Activated CD4-positive, alpha-beta T cell treated with anti-CD3 and anti-CD28 coated beads for 4 hours (primary cell): ENCODE results near the gene MBD3.

Experiments used
- DNase-seq, 2 donors: peaks; one replicate each; pipeline ENCODE4 v3.0.0-alpha.2; 2020

The MBD3 gene

DNA sequence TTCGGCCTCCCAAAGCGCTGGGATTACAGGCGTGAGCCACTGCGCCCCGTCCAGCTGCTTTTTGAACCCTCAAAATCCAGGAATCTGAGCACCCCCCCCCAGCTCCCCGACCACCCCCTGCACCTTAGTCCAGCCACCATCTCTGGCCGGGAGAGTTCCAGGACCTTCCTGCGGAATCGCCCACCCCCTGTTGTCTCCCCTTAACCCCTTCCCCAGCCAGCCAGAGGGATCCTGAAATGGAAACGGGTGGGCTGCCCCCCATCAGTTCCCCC is 772 bp upstream of the MBD3 start:
- DNase-seq: no peak

DNA sequence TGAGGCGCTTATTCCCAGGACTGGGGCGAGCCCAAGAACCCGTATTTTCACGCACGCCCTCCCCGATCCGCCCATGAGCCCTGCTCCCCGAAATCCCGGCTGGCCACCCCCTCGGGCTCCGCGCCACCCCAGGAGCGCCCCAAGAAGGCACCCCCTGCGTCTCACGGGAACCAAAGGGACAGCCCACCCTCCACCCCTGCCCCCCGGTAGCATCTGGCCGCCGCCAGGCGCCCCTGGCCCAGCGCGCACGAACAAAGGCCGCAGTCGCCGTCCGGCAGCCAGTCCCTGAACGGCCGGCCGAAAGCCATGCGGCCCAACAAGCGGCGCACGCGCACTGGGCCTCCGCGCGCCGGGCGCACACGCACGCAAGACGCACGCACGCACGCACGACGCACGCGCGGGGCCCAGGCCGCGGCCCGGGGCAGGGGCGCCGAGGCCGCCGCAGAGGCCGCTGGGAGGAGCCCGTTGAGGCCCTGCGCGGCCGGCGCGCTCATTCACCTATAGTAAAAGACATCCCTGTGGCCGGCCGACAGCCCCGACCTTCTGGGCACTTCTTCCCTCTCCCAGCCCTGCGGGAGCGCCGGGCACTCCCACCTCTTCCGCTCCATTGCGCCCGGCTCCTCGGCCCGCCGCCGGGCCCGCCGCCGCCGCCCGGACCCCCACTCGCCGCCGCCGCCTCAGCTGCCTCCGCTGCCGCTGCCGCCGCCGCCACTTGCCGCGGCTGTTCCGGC is 476 bp downstream of the MBD3 start:
- peak; percentile 75 to 82 for DNase-seq

DNA sequence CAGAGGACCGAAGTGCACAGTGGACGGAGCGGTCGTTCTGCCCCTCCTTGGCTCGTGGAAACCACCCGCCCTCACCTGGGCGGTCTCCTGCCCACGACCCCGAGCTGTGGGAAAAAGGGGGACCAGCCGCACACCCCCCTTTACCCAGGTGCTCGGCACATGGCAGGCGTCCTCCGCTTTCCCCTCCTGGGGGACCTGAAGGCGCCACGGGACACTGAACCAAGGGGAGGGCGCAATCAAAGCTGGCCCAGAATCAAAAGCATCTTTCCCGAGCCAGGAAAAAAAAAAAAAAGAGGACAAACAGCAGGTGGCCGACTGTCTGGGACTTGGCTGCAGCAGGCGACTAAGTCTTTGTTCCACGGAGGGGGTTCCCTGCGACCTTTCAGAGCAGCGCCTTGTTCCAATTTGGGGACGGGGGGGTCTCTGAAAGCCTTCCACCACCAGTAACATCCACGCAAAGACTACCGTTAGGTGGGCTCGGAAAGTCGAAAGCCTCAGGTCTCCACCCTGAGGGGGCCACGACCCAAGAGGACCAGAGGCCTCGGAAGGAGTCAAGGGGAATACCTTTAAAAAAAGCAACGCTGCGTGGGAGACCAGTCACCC is 1.1 kb downstream of the MBD3 start:
- DNase-seq: peak in 1 of 2 donors; percentile 31

DNA sequence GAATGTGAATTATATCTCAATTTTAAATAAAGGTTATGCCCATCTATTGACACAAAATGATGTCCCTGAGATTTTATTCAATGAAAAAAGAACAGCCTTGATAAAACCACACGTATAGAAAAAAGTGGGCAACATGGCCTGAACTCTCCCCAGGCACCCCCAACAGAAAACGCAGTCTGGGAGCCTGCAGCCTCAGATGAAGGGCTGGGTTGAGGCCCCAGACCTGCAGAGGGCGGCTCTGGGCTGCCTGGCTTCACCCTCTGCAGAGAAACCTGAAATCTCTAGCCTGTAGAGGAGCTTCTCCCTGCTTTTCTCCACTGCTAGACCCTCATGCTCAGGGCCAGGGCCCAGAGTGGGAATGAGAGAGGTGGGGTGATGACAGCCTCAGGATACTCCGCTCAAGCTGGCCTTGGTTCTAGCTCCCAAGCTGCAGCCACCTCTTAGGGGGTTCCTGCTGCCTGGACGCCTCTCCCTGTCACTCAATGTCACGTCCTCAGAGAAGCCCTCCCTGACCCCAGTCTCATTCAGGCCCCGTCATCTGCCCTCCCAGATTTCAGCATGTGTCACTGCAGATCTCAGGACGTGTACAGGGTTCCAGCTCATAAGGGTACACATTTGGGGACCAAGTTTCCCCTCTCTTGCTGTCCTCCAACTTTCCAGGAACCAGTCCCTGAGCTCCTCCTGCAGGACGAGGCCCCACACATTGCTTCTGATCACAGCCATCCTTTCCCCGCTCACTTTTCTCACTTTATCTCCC is 1.8 kb downstream of the MBD3 start:
- no peak for DNase-seq

DNA sequence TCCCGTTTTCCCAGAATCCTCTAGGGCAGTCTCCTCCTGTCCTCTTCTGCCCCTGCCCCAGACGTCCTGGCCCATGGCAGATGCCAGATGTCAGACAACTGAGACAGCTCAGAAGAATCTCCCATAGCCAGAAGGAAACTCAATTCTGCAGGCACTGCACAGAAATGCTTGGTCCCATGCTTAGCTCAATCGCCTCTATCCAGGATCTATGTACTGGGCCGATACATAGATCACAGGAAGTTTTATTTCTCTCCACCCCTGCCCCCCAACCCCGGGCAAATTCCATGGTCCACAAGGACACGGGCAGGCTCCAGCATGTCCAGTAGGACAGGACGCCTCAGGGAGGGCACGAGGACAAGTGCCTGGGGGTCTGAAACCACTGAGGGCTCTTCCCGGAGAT is 4.8 kb downstream of the MBD3 start:
- no peak for DNase-seq

DNA sequence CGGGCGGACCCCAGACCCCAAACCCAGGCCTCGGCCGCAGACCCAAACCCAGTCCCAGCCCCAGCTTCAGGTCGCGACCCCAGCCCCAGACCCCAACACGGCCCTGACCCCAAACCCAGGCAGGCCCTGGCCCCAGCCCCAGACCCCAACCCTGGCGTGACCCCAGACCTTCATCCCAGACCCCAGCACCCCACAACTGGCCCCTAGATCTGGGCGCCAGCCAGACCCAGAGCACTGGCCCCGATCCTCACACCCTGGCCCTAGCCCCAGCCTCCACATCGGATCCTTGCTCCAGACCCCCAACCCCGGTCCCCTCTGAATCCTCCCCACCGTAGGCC is 7.5 kb downstream of the MBD3 start:
- DNase-seq: no peak

DNA sequence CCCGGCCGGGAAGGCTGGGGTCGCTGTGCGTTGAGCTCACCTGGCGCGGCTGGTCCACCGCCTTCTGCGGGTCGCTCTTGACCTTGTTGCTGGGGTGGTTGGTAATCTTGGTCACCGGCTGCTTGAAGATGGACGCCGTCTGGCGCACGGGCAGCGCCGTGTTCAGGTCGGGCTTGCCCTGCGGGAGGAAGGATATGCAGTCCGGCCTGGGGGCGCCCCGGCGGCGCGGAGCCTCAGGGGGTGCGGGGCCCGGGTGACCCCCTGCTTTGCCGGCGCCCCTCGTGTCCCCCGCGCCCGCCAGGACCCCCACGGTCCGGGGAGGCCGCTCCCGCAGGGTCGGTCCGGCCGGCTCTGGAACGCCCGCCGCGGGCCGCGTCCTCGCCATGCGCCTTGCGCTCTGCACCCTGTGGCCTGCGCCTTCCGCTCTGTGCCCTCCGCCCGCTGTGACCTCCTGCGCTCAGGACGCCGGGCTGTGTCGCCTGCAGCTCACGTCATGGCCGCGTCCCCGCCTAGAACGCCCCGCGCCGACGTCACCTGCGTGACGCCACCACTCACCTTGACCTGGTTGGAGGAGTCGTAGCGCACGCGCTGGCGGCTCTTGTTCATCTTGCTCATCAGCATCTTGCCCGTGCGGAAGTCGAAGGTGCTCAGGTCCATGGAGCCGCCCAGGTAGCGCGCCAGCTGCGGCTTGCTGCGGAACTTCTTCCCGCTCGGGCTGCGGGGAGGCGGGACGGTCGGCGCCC is 8.0 kb downstream of the MBD3 start:
- DNase-seq: no peak

DNA sequence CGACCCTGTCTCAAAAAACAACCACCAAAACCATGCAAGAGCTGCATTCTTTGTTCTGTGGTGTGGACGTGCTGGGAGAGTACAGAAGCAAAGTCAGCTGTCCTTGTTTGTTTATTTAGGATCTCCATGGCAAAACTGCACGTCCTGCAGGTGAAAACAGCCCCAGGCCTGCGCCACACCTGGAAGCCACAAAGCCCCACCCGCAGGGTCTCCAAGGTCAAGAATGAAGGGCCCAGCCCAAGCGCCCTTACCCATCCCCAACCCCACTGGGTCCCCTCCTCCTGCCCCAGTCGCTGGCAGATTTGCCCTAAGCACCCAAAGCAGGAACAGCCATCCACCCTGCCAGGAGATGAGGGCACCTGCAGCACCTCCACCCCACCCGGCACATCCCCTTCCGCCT is 10.5 kb downstream of the MBD3 start:
- no peak for DNase-seq

DNA sequence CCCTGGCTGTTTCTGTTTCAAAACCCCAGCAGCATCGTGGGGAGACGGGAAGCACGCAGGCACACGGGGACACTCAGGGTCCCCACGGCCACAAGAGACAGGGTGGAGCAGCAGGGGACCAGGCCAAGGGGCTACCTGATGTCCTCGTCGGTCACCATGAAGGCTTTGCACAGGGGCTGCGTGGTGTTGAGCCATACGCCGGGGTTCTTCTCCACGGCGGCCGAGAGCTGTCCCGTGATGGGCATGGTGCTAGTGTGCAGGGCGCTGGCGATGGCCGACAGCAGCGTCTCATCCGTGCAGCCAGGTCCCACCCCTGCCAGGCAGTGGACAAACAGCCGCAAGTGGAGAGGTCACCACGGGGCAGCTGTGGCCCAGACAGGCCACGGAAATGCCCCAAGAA is 11.7 kb downstream of the MBD3 start:
- DNase-seq: no peak

DNA sequence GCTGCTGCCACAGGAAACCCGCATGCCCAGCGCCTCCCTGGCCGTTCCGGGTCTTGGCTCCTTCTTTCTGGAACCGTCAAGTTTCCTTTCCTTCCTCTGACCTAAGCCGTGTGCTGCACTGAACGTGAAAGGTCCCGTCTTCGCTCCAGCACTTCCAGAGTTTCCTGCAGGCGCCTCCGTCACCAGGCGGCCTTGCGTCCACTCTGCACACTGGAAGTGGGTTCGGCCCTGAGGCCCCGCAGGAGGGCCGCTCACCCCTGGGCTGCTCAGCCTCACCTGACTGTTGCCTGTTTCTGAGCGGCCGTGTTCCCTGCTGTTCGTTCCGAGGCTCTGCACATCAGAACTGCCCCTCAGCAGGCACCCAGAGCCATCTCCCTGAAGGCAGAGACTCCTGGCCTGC is 12.3 kb downstream of the MBD3 start:
- no peak for DNase-seq

DNA sequence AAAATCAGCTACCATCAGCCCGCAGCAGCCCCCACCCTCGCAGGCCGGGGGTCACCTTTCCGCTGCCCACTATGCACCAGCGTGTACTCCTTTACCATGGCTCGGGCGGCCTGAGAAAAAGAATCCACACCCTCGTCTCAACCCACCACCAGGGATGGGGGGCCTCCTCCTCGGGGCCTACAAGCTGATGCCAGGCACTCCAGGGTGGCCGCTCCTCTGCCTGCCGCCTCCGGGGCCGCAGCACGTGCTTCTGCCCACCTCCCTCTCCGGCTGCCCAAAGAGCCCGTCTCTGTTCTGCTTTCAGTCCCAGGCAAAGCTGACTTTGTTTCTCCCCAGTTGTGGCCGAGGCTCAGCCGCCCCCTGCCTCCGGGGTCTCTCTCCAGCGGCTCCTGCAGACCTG is 13.4 kb downstream of the MBD3 start:
- no peak for DNase-seq

DNA sequence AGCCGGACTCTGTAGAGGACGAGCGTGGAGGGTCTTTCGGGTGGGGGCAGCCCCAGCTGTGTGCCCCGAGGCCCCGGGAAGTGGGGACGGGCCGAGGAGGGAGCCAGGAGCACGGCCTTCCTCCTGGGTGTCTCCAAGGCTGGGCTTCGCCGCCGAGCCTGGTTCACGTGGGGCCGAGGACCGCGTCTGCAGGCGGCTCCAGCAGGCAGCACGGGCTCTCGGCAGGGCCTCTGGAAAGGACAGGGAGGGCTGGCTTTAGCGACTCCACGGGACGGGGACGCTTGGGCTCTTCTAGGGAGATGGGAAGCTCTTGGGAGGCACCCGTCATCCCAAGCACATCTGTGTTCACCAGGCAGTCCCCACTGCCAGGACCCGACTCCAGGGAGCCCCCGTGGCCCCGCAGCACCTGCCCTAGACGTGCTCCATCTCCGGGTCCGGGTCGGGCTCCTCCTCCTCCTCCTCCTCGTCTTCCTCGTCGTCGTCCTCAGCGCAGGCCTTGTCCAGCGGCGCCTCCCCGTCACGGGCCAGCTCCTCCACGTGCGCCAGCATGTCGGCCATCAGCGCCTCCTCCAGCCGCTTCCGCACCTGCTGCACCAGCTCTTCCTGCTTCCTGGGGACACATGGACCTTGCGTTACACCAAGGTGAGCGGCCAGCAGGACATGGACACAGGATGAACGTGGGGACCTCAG is 14.6 kb downstream of the MBD3 start:
- no peak for DNase-seq

DNA sequence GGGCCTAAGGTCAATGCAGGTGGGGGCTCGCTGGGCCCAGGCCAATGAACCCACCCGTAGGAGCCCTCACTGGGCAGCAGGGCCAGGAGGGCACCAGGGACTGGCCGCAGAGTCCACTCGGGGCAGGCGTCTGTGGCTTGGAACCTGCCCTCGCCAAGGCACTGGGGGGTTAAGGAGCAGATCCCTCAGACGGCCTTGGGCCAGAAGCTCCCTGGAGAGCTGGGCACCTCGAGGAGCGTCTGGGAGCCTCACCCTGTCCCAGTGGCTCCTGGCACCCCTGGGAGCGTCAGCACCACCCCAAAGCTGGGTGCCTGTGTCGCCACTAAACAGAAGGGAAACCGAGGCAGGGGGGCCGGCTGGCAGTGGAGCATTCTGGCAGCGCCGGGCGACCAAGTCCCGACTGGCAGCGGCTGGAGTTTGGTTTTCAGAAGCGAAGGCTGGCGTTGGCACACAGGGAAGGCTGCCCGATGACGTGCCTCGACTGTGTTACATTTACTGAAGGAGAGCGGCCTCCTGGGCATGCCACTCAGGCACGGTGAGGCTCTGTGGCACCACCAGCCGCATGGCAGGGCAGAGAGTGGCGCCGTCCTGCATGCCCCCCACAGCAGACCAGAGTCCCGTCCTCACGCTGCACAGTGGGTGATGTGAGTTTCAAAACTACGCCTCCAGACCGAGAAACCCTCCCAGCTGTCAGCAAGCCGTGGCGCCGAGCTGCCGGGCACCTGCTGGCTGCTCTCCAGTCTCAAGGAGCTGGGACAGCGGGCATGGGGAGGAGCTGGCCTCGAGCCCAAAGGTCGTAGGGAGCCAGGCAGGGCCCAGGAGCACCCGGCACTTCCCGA is 15.4 kb downstream of the MBD3 start:
- DNase-seq: no peak

DNA sequence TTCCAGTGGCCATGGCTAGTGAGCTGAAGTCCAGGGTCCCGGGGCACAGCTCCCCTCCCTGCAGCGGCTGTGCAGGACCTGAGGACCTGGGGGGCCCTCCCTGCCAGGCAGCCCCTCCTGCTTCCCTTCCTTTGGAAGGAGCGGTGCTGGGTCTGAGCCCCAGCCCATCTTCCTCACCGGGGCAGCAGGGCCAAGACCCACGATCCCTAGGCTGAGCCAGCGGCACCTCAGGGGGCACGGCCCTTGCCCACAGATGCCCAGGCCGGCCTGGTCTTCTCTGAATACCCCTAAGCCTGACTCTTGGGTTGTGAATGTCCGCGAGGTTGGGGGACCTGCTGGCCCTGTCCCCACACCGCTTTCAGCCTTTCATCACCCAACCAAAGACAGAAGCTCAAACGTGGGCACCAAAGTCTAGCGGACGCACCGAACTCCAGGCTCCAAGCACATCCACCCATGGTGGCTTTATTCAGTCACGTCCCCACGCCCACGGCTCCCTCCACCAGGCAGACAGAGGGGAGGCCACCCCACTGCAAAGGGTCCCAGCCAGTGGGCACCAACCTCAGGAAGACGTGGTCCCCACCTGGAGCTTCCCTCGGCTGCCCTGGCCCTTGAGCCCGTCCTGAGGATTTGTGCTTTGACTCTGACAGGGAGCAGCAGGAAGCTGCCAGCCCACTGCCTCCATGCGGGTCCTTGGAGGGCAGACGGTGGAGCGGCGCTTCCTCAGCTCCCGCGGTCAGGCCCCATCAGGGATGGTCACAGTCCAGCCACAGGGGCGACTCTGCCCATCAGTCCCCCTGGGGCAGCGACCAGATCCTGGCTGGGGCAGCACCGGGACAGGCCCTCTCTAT is 16.2 kb downstream of the MBD3 start:
- no peak for DNase-seq

DNA sequence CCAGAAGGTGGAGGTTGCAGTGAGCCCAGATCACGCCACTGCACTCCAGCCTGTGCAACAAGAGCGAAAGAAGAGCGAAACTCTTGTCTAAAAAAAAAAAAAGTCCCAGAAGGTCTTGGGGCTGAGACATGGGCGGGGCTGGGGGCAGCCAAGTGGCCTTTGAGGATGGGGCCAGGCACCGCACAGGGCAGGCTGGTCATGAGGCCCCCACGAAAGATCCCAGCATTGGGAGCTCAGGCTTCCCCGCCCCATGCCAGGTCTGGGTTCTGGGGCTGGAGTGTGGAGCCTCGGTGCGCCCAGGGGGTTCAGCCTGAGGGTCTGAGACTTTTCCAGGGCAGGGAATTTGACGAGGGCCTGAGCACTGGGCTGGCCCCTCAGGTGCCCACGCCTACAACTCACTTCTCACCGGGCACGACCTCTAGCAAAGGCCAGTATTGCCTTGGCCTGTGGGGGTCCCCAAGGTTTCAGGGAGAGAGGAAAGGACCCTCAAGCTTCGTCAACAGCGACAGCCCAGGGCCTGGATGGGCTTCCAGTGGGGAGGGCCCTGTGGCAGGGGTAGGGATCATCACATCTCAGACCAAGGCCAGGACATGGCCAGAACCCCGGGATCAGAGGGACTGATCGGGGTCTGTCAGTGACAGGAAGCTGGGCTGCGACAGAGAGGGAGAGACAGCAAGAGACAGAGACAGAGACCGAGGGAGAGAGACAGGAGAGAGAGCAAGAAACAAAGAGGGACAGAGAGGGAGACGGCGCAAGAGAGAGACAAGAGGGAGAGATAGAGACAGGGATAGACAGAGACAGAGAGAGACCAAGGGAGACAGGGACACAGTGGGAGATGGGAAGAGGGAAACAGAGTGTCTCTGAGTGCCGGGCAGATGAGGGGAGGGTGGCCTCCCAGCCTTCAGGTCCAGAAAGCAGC is 17.1 kb downstream of the MBD3 start:
- DNase-seq: no peak

DNA sequence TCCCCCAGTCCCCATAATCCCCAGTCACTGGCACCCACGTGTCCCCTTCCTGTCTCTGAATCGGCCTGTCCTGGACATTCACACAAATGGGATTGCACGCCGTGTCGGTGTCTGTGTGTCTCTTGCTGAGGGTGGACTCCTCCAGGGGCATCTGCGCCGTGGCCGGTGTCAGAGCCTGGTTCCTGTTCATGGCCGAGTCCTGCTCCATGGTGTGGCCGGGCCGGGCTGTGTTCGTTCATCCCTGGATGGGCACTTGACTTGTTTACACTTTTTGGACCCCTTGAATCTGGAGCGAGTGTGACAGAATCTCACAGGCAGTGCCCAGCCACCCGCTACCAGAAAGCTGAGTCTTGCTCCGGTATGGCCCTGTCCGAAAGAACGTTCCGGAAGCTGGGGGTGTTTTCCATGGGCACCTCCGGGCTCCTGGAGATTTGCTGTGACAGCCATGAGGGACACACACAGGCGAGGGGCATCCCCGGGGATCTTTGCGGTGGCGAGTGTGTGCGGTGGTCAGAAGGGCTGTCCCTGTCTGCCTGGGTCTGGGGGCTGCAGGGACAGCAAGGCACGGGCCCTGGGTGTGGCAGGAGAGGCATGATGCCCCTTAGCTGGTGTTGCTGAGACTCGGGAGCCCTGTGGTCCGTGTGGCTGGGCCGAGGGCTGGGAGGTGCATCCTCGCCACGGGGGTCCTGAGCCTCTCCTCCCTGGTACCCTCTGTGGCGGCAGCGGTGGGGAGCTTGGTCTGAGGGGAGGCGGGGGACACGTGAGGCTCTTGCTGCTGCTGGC is 18.1 kb downstream of the MBD3 start:
- DNase-seq: no peak

DNA sequence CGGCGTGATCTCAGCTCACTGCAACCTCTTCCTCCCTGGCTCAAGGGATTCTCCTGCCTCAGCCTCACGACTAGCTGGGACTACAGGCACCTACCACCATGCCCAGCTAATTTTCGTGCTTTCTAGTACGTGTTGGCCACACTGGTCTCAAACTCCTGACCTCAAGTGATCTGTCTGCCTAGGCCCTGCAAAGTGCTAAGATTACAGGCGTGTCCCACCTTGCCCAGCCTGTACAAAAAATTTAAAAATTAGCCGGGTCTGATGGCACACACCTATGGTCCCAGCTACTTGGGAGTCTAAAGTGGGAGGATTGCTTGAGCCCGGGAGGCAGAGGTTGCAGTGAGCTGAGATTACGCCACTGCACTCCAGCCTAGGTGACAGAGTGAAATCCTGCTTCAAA is 19.9 kb downstream of the MBD3 start:
- no peak for DNase-seq

DNA sequence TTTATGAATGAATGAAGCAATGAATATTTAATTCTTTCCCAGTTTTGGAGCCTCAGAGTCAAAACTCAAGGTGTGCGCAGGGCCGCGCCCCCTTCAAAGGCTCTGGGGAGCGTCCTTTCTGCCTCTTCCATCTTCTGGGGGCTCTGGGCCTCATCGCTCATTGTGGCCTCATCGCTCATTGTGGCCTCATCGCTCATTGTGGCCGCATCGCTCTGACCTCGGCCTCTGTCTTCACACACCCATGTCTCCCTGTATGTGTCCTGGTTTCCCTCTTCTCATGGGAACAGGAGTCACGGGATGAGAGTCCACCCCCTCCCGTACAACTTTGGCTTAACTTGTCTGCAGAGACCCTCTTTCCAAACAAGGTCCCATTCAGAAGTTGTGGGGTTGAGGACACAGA is 21.3 kb downstream of the MBD3 start:
- DNase-seq: no peak

DNA sequence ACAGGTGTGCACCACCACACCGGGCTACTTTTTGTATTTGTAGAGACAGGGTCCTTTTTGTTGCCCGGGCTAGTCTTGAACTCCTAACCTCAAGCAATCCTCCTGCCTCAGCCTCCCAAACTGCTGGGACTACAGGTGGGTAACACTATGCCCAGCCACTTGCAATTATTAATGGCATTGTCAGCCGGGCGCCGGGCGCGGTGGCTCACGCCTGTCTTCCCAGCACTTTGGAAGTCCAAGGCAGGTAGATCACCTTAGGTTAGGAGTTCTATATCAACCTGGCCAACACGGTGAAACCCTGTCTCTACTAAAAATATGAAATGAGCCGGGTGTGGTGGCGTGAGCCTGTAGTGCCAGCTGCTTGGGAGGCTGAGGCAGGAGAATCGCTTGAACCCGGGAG is 21.8 kb downstream of the MBD3 start:
- no peak for DNase-seq
